Choroid plexus epithelial cell (primary cell): ENCODE data around the gene PTPRU.
A peak's percentile ranks its signal among the peaks of the same experiment; 100 is the strongest.

Experiments
- DNase-seq: peaks from one replicate; pipeline ENCODE4 v3.0.0-alpha.2; 2010; ENCODE audit warnings: low read depth
- H3K4me3 ChIP-seq: 2 replicates; pipeline ENCODE4 v1.5.1; 2011; ENCODE audit warnings: low read depth, mild to moderate bottlenecking, control low read depth, low read length, moderate library complexity
- CTCF ChIP-seq: conservative IDR thresholded peaks from 2 replicates; pipeline ENCODE4 v1.5.1; 2011; ENCODE audit warnings: low read depth, mild to moderate bottlenecking, control low read depth, inconsistent platforms, low read length, moderate library complexity

PTPRU gene

GRCh38 chr1:29256979-29257804 lies 20.9 kb downstream of the PTPRU start:
- peak; percentile 28 for TF ChIP-seq CTCF
- H3K4me3 ChIP-seq, result no peak overlapping the region
- DNase-seq, result peak; percentile 62

GRCh38 chr1:29258189-29258975 lies 22.1 kb downstream of the PTPRU start:
- no peak for TF ChIP-seq CTCF

GRCh38 chr1:29258976-29259801 lies 22.9 kb downstream of the PTPRU start:
- H3K4me3 ChIP-seq, result peak overlapping the region; percentile 54
- DNase-seq, result no peak
- TF ChIP-seq CTCF, result no peak

More at GRCh38 chr1:29258189-29258975, 22.1 kb downstream of the PTPRU start:
- peak; percentile 45 for DNase-seq
- no peak overlapping the region for H3K4me3 ChIP-seq

- no peak for TF ChIP-seq CTCF
- DNase-seq, result peak; percentile 31
- peak overlapping the region; percentile 54 for H3K4me3 ChIP-seq
These were observed 23.6 kb downstream of the PTPRU start for GRCh38 chr1:29259802-29260441.

- no peak for DNase-seq
- TF ChIP-seq CTCF, result no peak
- no peak overlapping the region for H3K4me3 ChIP-seq
These were observed 24.2 kb downstream of the PTPRU start for GRCh38 chr1:29260531-29260930.

- peak; percentile 63 for DNase-seq
- H3K4me3 ChIP-seq, result no peak overlapping the region
- TF ChIP-seq CTCF, result no peak
These were observed 28.6 kb downstream of the PTPRU start for GRCh38 chr1:29264773-29265389.
